IMR-90 (cell line): ENCODE measurements around the gene ALPK3. TPM values are rescaled to one million over a fixed set of nuclear protein-coding genes. Genes with fewer than 3 reads are reported as not detected.

ENCODE experiments used
- ATAC-seq: fragments of 200-7000 bp; cut with Tn5 transposase; 2 replicates; pipeline ENCODE4 v1.9.1; 2020; ENCODE audit warnings: low read depth, mild to moderate bottlenecking, moderate library complexity
- BruUV-seq: library from RNA; stranded (reverse); fragments of 400-500 nt; replicated peaks from 2 replicates; lab custom pipeline; 2021; lab: Mats Ljungman, UMichigan
- CTCF ChIA-PET: fragments of 300-600 bp; formaldehyde crosslinking; extraction: SDS; loops from one replicate; lab custom pipeline; 2021; ENCODE audit warnings: antibody characterized with exemption; lab: Yijun Ruan, JAX
- POLR2A ChIA-PET: fragments of 300-600 bp; sonication (Branson Sonifier 250); formaldehyde crosslinking; loops from one replicate; lab custom pipeline; 2022; ENCODE audit warnings: antibody characterized with exemption; ENCODE audit not compliant: unreplicated experiment; lab: Charles Lee
- DNase-seq: peaks from one replicate; pipeline ENCODE4 v3.0.0; 2013
- H2AFZ ChIP-seq: replicated peaks from 2 replicates; pipeline ENCODE3; 2013; ENCODE audit warnings: low read length, mild to moderate bottlenecking; ENCODE audit not compliant: poor library complexity
- H2AK5ac ChIP-seq: 2 replicates; pipeline ENCODE4 v1.6.1; 2013; ENCODE audit warnings: low read depth, low read length, inconsistent platforms
- H2AK9ac ChIP-seq: replicated peaks from 2 replicates; pipeline ENCODE3; 2013; ENCODE audit warnings: mild to moderate bottlenecking, low read depth, low read length, moderate library complexity; ENCODE audit not compliant: poor library complexity
- H2BK120ac ChIP-seq: 2 replicates; pipeline ENCODE4 v1.6.1; 2013; ENCODE audit warnings: low read depth, low read length, inconsistent platforms
- H2BK15ac ChIP-seq: 3 replicates; pipeline ENCODE4 v1.6.1; 2013; ENCODE audit warnings: low read depth, low read length, inconsistent platforms
- H2BK20ac ChIP-seq: 2 replicates; pipeline ENCODE4 v1.6.1; 2013; ENCODE audit warnings: low read depth, mild to moderate bottlenecking, inconsistent platforms, low read length, moderate library complexity
- H2BK5ac ChIP-seq: 2 replicates; pipeline ENCODE4 v1.6.1; 2013; ENCODE audit warnings: mild to moderate bottlenecking, low read depth, low read length, inconsistent platforms; ENCODE audit not compliant: poor library complexity, severe bottlenecking
- H3K14ac ChIP-seq: replicated peaks from 2 replicates; pipeline ENCODE4 v1.6.1; 2013; ENCODE audit warnings: low read depth, low read length, inconsistent platforms
- H3K18ac ChIP-seq: 2 replicates; pipeline ENCODE4 v1.6.1; 2013; ENCODE audit warnings: low read depth, low read length, control low read depth
- H3K23ac ChIP-seq: 2 replicates; pipeline ENCODE4 v1.6.1; 2013; ENCODE audit warnings: low read depth, low read length, inconsistent platforms
- H3K27ac ChIP-seq: 2 replicates; pipeline ENCODE4 v1.5.1; 2013; ENCODE audit warnings: mild to moderate bottlenecking, control low read depth, low read length; ENCODE audit not compliant: insufficient read depth
- H3K27me3 ChIP-seq: 2 replicates; pipeline ENCODE4 v1.6.1; 2013; ENCODE audit warnings: low read length; ENCODE audit not compliant: control insufficient read depth, insufficient read depth
- H3K36me3 ChIP-seq: 2 replicates; pipeline ENCODE4 v1.6.1; 2013; ENCODE audit warnings: low read length, mixed read lengths; ENCODE audit not compliant: control insufficient read depth, insufficient read depth
- H3K4ac ChIP-seq: 2 replicates; pipeline ENCODE4 v1.6.1; 2013; ENCODE audit warnings: low read depth, low read length, inconsistent platforms
- H3K4me1 ChIP-seq: 2 replicates; pipeline ENCODE4 v1.6.1; 2013; ENCODE audit warnings: low read length, mixed read lengths; ENCODE audit not compliant: control insufficient read depth, insufficient read depth
- H3K4me2 ChIP-seq: 2 replicates; pipeline ENCODE4 v1.6.1; 2013; ENCODE audit warnings: low read depth, mild to moderate bottlenecking, control low read depth, low read length, moderate library complexity
- H3K4me3 ChIP-seq: 2 replicates; pipeline ENCODE4 v1.5.1; 2013; ENCODE audit warnings: low read depth, mild to moderate bottlenecking, control low read depth, low read length, moderate library complexity; ENCODE audit not compliant: insufficient read depth
- H3K56ac ChIP-seq: 2 replicates; pipeline ENCODE4 v1.6.1; 2013; ENCODE audit warnings: low read length, inconsistent platforms; ENCODE audit not compliant: insufficient read depth; ENCODE audit errors: extremely low read depth
- H3K79me1 ChIP-seq, 2 experiments: 2 replicates each; pipeline ENCODE4 v1.6.1; 2013; ENCODE audit warnings: low read length in 2 of 2, inconsistent platforms in 1 of 2, low read depth in 1 of 2
- H3K9ac ChIP-seq: 2 replicates; pipeline ENCODE4 v1.6.1; 2013; ENCODE audit warnings: low read depth, low read length, control low read depth
- H3K9me1 ChIP-seq: 2 replicates; pipeline ENCODE4 v1.6.1; 2013; ENCODE audit warnings: low read length, inconsistent platforms; ENCODE audit not compliant: insufficient read depth
- H3K9me3 ChIP-seq: 2 replicates; pipeline ENCODE4 v1.6.1; 2013; ENCODE audit warnings: low read length; ENCODE audit not compliant: control insufficient read depth, insufficient read depth
- H4K20me1 ChIP-seq: 2 replicates; pipeline ENCODE4 v1.6.1; 2013; ENCODE audit warnings: low read length, inconsistent platforms; ENCODE audit not compliant: insufficient read depth
- H4K5ac ChIP-seq: 2 replicates; pipeline ENCODE4 v1.6.1; 2013; ENCODE audit warnings: mild to moderate bottlenecking, low read depth, low read length, control low read depth
- H4K8ac ChIP-seq, 2 experiments: 2 replicates each; pipeline ENCODE4 v1.6.1; 2013; ENCODE audit warnings: low read depth in 2 of 2, low read length in 2 of 2, control low read depth in 1 of 2, inconsistent platforms in 1 of 2
- H4K91ac ChIP-seq: 2 replicates; pipeline ENCODE4 v1.6.1; 2013; ENCODE audit warnings: low read depth, low read length, inconsistent platforms; ENCODE audit not compliant: insufficient read depth
- WGBS, 2 experiments: methylation state at CpG; one replicate each; pipeline versions ENCODE4 v1.1.5 to v1.1.7; 2013; ENCODE audit warnings: missing lambda C conversion rate in 2 of 2; ENCODE audit not compliant: insufficient read length in 1 of 2; ENCODE audit errors: extremely low coverage in 2 of 2; 5-methylcytosine and 5-hydroxymethylcytosine counted together
- dilution Hi-C: fragments of 300-500 bp; cut with HindIII; formaldehyde crosslinking; loops from one replicate; pipeline ENCODE4 v1.14.3; 2018; ENCODE audit warnings: low sequenced_read_pairs; ENCODE audit not compliant: unreplicated experiment
- in situ Hi-C: fragments of 300-500 bp; cut with MboI; formaldehyde crosslinking; loops from 3 replicates; pipeline ENCODE4 v1.14.3; 2019; ENCODE audit warnings: low sequenced_read_pairs, inconsistent platforms, mixed read lengths
- intact Hi-C: fragments of 100-400 bp; cut with micrococcal nuclease; formaldehyde crosslinking; loops from 2 replicates; pipeline ENCODE4 v1.10.0; 2022
- polyA plus RNA-seq, 3 experiments: library from polyadenylated mRNA; depleted of rRNA; stranded (reverse); fragments of >200 nt; gene quantifications; 2 replicates each; pipeline ENCODE4 v1.2.3, GENCODE V29; 2012; ENCODE audit warnings: low replicate concordance in 1 of 3
- total RNA-seq: library from RNA; depleted of rRNA; stranded (reverse); fragments of >200 nt; gene quantifications from 2 replicates; pipeline ENCODE4 v1.2.3, GENCODE V29; 2012
- TF ChIP-seq, protein P1 (sequence below): fragments of 150-350 bp; IDR thresholded peaks from 2 replicates; pipeline ENCODE4 v1.6.1; 2017; ENCODE audit warnings: mild to moderate bottlenecking, antibody characterized with exemption, low read length, low read depth

ALPK3 gene
- total and polyA plus RNA-seq, 2 of the 4 experiments (the other 2 are of a cell fraction), result under 0.01 to 0.26 TPM

DNA sequence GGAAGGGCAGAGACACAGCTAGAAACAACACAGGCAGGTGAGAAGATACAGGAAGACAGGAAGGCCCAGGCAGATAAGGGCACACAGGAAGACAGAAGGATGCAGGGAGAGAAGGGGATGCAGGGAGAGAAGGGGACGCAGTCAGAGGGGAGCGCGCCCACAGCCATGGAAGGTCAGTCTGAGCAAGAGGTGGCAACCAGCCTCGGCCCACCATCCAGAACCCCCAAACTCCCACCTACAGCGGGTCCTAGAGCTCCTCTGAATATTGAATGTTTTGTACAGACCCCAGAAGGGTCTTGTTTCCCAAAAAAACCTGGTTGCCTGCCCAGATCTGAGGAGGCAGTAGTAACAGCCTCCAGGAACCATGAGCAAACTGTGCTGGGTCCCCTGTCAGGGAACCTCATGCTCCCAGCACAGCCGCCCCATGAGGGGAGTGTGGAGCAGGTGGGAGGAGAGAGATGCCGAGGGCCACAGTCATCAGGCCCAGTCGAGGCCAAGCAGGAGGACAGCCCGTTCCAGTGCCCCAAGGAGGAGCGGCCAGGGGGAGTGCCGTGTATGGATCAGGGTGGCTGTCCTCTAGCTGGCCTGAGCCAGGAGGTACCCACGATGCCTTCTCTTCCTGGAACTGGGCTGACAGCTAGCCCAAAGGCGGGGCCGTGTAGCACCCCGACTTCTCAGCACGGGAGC, 39.7 kb downstream of the ALPK3 start:
- H3K9me1 ChIP-seq, result no peaks in the 10 kb centered on the region
- no peak overlapping the region for H4K8ac ChIP-seq
- dilution Hi-C loops (no loop called here), intact Hi-C loops (no loop called here), in situ Hi-C loops (no loop called here)
- no peak overlapping the region for H2BK20ac ChIP-seq
- H3K23ac ChIP-seq, result no peak overlapping the region; the same call in 1 of the 2 replicates
- no peak overlapping the region for H2AK5ac ChIP-seq
- no peak overlapping the region for H3K14ac ChIP-seq
- WGBS, 2 experiments, result 95% methylated on average over 8 of the region's 16 CpGs; no CpG with 5 or more reads in 1 of the 2 experiments
- POLR2A ChIA-PET, result no interaction called here
- no TSS peak for BruUV-seq
- H2BK120ac ChIP-seq, result no peak overlapping the region
- H4K5ac ChIP-seq, result no peak overlapping the region
- H3K18ac ChIP-seq, result no peak overlapping the region
- TF ChIP-seq, protein P1, sequence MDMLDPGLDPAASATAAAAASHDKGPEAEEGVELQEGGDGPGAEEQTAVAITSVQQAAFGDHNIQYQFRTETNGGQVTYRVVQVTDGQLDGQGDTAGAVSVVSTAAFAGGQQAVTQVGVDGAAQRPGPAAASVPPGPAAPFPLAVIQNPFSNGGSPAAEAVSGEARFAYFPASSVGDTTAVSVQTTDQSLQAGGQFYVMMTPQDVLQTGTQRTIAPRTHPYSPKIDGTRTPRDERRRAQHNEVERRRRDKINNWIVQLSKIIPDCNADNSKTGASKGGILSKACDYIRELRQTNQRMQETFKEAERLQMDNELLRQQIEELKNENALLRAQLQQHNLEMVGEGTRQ, result no peak
- no peak overlapping the region for H2AFZ ChIP-seq
- ATAC-seq, result no peak
- no peak overlapping the region for H2AK9ac ChIP-seq
- no peaks in the 10 kb centered on the region for H3K36me3 ChIP-seq
- no peaks in the 10 kb centered on the region for H3K79me1 ChIP-seq
- no peak overlapping the region for H3K56ac ChIP-seq
- CTCF ChIA-PET, result no interaction called here
- H3K4me1 ChIP-seq, result no peaks in the 10 kb centered on the region
- H3K4me2 ChIP-seq, result no peak overlapping the region
- H3K9me3 ChIP-seq, result no peaks in the 10 kb centered on the region
- no peaks in the 10 kb centered on the region for H4K20me1 ChIP-seq
- no peak overlapping the region for H3K27ac ChIP-seq
- no peak overlapping the region for H3K4me3 ChIP-seq
- H2BK15ac ChIP-seq, result no peak overlapping the region
- DNase-seq, result no peak
- no peak overlapping the region for H4K91ac ChIP-seq
- H2BK5ac ChIP-seq, result no peak overlapping the region
- no peak overlapping the region for H3K4ac ChIP-seq
- peaks cover 11% of the 10 kb centered on the region for H3K27me3 ChIP-seq
- H3K9ac ChIP-seq, result no peak overlapping the region
